SK-N-SH (cell line): Measurements from ENCODE around the gene SLC1A3.

Experiments
- CTCF ChIP-seq: fragments of 200-600 bp; sonication (generic); IDR thresholded peaks from 2 replicates; pipeline ENCODE4 v1.6.1; 2017; ENCODE audit warnings: antibody characterized with exemption, mild to moderate bottlenecking, moderate library complexity
- EZH2phosphoT487 ChIP-seq: fragments of 200-600 bp; sonication (generic); IDR thresholded peaks from 2 replicates; pipeline ENCODE4 v1.6.1; 2017; ENCODE audit warnings: low read depth, mixed run types, mild to moderate bottlenecking, antibody characterized with exemption, moderate library complexity, borderline replicate concordance
- GABPA ChIP-seq: IDR thresholded peaks from 2 replicates; pipeline ENCODE4 v1.4.0; 2012; ENCODE audit warnings: low read depth, mild to moderate bottlenecking
- POLR2AphosphoS5 ChIP-seq: IDR thresholded peaks from 2 replicates; pipeline ENCODE4 v1.6.1; 2012; ENCODE audit warnings: low read depth, low read length
- SIN3A ChIP-seq: IDR thresholded peaks from 2 replicates; pipeline ENCODE4 v1.6.1; 2012; ENCODE audit warnings: low read depth, mild to moderate bottlenecking, low read length, moderate library complexity, borderline replicate concordance
- TEAD4 ChIP-seq: IDR thresholded peaks from 2 replicates; pipeline ENCODE4 v1.4.0; 2012; ENCODE audit warnings: mild to moderate bottlenecking, borderline replicate concordance; ENCODE audit not compliant: insufficient read depth
- TF ChIP-seq, protein P1 (sequence below): IDR thresholded peaks from 2 replicates; pipeline ENCODE4 v1.4.0; 2012; ENCODE audit warnings: low read depth
- TF ChIP-seq, protein P2 (sequence below): IDR thresholded peaks from 2 replicates; pipeline ENCODE4 v1.6.1; 2012; ENCODE audit warnings: mild to moderate bottlenecking, low read depth, low read length, moderate library complexity

- TF ChIP-seq CTCF (no peak), TEAD4 (no peak), SIN3A (no peak), GABPA (no peak), POLR2AphosphoS5 (no peak), EZH2phosphoT487 (no peak)
- TF ChIP-seq, protein P1, sequence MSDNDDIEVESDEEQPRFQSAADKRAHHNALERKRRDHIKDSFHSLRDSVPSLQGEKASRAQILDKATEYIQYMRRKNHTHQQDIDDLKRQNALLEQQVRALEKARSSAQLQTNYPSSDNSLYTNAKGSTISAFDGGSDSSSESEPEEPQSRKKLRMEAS = no peak
- TF ChIP-seq, protein P2, sequence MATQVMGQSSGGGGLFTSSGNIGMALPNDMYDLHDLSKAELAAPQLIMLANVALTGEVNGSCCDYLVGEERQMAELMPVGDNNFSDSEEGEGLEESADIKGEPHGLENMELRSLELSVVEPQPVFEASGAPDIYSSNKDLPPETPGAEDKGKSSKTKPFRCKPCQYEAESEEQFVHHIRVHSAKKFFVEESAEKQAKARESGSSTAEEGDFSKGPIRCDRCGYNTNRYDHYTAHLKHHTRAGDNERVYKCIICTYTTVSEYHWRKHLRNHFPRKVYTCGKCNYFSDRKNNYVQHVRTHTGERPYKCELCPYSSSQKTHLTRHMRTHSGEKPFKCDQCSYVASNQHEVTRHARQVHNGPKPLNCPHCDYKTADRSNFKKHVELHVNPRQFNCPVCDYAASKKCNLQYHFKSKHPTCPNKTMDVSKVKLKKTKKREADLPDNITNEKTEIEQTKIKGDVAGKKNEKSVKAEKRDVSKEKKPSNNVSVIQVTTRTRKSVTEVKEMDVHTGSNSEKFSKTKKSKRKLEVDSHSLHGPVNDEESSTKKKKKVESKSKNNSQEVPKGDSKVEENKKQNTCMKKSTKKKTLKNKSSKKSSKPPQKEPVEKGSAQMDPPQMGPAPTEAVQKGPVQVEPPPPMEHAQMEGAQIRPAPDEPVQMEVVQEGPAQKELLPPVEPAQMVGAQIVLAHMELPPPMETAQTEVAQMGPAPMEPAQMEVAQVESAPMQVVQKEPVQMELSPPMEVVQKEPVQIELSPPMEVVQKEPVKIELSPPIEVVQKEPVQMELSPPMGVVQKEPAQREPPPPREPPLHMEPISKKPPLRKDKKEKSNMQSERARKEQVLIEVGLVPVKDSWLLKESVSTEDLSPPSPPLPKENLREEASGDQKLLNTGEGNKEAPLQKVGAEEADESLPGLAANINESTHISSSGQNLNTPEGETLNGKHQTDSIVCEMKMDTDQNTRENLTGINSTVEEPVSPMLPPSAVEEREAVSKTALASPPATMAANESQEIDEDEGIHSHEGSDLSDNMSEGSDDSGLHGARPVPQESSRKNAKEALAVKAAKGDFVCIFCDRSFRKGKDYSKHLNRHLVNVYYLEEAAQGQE = no peak
These were observed 112.9 kb downstream of the SLC1A3 start for GRCh38 chr5:36719282-36719681.
